NCI-H526 treated with DMSO at 0.1 percent for 48 hours (cell line): ENCODE data around the gene FXYD1.

Experiments
- DNase-seq: peaks from one replicate; lab custom pipeline; 2025; lab: John Stamatoyannopoulos, UW

The FXYD1 gene

DNA sequence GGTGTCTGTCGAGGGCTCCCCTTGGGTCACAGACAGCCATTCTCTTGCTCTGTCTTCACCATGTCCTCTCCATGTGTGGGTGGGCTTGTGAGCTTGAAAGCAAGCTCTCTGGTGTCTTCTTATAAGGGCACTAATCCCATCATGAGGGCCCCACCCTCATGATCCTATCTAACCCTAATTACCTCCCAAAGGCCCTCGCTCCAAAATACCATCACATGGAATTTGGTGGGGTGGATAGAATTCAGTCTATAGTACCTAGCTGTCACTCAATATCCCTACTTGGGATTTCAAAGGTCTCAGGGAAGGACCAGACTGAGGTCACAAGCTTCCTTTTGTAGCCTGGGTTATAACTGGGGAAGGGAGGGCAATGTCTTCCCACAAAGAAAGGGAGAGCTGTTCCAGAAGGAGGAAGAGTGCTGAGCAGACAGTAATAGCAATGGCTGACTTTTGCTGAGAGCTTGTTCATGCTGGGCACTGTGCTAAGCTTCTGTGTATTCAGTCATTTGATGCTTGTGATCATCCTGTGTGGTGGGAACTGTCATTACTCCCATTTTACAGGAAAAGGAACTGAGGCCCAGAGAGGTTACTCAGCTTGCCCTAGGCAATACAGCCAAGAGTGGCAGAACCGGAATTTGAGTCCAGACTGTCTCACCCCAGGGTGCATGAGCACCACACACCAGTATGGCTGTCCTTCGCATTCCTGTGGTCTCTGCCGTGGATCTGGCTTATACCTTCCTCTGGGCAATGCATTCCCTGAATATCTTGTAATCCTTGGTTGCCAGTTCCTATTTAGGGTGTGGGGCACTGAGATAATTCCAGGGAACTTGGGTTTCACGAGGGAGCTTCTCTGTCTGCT lies 24.1 kb downstream of the FXYD1 start:
- DNase-seq = no peak

DNA sequence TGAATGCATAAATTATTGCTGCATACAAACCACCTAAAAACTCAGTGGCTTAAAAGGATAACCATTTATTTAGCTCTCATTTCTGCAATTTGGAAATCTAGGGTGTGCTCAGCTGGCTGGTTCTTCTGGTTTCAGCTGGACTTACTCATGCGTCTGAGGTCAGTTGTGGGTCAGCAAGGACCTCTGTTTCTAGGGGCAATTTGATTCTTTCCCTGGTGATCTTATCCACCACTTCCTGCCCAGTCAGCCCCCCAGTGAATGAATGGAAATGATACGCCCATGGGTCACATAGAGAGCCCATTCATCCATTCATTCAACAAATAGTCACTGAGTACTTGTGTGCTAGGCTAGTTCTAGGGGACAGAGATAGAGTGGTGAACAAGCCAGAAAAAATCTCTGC lies 25.8 kb downstream of the FXYD1 start:
- DNase-seq = no peak

DNA sequence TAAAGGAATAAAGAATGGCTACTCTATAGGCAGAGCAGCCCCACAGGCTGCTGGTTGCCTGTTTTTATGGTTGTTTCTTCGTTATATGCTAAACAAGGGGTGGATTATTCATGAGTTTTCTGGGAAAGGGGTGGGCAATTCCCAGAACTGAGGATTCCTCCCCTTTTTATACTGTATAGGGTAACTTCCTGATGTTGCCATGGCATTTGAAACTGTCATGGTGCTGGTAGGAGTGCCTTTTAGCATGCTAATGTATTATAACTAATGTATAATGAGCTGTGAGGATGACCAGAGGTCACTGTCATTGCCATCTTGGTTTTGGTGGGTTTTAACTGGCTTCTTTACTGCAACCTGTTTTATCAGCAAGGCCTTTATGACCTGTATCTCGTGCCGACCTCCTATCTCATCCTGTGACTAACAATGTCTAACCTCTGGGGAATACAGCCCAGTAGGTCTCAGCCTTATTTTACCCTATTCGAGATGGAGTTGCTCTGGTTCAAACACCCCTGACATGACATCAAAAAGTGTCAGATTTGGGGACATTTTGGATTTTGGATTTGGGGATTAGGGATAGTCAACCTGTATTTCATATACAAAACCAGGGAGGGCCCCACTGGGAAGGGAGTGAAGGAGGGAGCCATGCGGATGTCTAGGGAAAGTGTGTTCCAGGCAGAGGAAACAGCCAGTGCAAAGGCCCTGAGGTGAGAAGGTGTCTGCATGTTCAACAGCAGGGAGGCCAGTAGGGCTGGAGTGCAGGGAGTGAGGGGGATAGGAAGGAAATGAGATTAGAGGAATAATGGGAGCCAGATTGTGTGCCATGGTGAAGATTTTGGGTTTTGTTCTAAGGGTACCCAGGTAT lies 26.8 kb downstream of the FXYD1 start:
- no peak for DNase-seq

DNA sequence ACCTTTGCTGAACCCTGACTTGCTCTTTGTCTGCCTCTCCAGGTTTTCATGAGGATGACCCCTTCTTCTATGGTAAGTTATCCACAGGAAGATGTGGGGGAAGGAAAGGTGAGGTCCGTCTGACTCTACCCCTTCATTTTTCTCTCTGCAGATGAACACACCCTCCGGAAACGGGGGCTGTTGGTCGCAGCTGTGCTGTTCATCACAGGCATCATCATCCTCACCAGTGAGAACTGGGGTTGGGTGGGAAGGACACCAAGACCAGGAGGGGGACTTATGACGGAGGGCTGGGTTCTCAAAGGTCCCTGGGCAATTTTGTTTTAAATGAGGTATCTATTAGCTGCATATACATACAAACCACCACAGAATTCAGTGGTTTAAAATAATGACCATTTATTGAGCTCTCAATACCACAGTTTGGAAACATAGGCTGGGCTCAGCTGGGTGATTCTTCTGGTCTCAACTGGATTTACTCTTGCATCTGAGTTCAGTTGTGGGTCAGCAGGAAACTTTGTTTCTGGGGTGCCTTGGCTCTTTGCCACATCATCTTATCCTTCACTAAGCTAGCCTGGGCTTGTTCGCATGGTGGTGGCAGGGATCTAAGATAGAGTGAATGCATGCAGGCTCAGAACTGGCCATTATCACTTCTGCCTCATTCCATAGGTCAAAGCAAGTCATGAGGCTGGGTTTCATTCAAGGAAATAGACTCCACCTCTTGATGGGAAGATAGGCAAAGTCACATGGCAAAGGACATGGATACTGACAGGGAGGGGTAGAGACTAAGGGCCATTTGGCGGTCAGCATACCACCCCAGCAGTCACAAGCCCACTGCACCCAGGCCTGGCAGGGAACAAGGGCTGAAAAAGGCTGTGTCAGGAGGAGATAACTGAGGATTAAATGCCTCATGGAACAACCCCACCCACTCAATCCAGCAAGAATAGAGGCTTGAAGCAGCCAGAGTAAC lies 27.8 kb downstream of the FXYD1 start:
- no peak for DNase-seq

DNA sequence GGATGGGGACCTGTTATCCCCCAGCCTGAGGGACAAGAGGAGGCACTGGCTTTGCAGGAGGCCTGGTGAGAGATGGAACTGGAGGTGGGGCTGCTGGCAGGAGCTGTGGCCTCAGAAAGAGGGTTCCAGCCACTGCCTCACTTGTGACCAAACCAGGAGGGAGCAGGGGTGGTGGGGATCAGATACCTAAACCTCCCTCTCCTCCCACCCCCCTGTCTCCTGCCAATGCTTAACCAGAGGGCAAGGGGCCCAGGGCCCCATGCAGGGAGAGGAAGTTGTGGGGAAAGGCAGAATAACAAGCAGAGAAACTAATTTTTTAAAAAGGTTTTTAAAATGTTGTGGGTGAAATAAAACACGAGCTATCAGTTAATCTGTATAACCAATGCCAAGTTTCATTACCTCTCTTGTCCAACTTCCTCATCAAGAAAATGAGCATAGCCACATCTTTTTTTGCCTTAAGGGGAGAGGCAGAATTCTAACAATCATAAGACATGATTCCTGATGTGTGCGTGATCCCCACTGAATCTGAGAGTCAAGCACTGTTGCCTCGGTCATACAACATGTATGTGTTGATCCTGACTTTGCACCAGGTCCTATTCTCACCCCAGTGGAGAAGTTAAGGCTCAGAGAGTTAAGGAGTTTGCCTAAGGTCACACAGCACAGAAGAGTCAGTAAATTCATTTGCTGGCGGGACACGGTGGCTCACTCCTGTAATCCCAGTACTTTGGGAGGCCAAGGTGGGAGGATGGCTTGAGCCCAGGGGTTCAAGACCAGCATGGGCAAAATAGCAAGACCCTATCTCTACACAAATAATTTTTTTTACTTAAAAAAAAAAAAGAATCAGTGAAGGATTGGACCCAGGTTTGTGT lies 28.9 kb downstream of the FXYD1 start:
- no peak for DNase-seq

DNA sequence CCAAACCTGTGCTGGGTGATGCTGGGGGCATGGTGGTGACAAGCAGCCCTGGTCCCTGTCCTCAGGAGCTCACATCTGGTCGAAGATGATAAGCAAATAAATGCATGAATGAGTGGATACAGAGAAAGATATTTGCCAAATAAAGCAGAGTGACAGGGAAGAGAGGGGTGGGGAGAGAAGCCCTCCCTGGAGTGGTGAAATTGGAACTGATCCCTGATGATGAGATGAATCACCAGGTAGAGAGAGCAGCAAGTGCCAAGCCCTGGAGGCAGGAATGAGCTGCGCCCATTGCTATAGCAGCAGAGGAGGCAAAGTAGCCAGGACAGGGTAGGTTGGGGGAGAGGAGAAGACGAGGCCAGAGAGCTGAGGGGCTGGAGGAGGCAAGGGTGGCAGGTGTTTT lies 29.6 kb downstream of the FXYD1 start:
- DNase-seq = no peak

DNA sequence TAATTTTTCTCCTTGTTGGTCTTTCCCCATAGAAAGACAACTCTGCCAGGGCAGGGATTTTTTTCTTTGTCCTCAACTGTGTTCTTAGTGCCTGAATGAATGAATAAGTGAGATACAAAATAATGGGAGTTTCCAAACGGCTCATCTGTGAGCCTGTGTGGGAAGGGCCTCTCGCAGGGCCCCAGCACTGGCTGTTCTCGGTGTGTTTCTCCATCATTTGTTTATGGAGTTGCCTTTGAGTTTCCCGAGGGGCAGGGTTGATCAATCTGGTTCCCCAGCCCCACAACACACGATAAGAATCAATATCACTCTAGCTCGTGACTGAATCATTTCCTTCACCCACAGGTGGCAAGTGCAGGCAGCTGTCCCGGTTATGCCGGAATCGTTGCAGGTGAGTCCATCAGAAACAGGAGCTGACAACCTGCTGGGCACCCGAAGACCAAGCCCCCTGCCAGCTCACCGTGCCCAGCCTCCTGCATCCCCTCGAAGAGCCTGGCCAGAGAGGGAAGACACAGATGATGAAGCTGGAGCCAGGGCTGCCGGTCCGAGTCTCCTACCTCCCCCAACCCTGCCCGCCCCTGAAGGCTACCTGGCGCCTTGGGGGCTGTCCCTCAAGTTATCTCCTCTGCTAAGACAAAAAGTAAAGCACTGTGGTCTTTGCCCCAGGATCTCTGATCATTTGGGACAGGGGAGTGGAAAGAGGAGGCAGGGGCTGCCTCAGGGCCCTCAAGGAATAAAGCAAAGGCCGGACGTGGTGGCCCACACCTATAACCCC lies 30.8 kb downstream of the FXYD1 start:
- DNase-seq = no peak

DNA sequence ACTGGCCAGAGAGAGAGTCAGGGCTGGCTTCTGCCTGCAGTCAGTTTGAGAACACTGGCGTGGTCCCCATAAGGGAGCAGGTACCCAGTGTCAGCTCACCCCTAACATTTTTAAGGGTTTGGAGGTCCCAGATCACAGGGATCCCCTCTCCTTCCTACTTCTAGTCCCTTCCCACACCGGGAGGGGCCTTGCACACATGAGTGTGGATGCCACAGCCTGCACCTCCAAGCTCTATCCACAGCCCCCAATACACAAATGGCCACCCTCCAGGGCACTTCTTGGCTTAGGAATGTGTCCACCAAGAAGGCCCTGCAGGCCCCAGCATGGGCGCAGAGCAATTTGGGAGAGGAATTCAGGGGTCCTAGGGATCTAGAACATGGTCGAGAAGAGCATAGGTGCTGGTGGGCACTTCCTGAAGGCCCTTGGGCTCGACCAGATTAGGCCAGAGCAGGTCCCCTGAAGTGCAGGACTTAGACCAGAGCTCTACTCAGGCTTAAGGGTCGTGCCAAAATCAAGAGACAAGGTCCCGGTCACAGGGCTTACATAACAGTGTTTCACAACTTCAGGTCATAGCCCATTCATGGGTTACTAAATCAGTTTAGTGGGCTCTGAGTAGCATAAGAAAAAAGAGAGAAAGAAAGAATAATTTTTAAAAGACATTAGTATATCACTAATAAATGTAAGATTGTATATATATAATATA lies 31.9 kb downstream of the FXYD1 start:
- no peak for DNase-seq

DNA sequence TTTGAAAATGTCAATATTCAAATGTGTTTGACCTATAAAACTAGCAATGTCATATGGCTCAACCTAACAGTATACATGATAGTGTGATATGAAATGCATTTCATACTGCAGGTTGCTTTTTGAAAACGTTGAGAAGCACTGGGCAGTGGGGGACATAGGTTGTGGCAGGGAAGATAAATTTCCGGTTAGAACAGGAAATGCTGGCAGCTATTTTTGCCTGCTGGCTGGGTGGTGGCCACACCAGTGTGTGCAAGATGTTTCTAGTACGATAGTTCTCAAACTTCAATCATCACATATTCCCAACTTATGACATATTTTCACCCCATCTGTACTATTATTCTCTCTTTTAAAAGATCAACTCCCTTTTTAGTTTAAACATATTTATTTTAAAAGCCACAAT lies 33.1 kb downstream of the FXYD1 start:
- DNase-seq = no peak

DNA sequence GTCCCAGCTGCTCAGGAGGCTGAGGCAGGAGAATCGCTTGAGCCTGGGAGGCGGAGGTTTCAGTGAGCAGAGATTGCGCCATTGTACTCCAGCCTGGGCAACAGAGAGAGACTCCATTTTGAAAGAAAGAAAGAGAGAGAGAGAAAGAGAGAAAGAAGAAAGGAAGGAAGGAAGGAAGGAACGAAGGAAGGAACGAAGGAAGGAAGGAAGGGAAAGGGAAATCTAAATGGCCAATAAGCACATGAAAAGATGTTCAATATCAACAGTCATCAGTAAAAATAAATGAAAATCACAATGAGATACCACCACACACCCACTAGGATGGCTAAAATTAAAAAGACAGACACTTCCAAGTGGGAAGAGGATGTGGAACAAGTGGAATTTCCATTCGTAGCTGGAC lies 35.6 kb downstream of the FXYD1 start:
- no peak for DNase-seq

DNA sequence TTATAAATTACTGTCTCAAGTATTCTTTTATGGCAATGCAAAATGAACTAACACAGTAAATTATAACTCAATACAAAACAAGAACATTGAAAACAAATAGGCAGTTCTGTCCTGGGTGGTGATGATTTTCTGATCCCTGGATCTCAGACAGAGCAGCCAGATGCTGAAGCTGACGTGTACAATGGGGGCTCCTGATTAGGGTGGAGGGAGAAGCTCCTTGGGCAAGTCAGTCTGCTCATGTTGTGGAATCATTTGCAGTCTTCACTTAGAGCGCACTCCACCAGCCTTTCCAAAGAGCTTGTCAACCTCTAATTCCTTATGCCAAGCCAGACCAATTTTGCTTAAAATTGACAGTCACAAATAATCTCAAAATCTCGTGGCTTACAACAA lies 37.6 kb downstream of the FXYD1 start:
- DNase-seq = no peak

DNA sequence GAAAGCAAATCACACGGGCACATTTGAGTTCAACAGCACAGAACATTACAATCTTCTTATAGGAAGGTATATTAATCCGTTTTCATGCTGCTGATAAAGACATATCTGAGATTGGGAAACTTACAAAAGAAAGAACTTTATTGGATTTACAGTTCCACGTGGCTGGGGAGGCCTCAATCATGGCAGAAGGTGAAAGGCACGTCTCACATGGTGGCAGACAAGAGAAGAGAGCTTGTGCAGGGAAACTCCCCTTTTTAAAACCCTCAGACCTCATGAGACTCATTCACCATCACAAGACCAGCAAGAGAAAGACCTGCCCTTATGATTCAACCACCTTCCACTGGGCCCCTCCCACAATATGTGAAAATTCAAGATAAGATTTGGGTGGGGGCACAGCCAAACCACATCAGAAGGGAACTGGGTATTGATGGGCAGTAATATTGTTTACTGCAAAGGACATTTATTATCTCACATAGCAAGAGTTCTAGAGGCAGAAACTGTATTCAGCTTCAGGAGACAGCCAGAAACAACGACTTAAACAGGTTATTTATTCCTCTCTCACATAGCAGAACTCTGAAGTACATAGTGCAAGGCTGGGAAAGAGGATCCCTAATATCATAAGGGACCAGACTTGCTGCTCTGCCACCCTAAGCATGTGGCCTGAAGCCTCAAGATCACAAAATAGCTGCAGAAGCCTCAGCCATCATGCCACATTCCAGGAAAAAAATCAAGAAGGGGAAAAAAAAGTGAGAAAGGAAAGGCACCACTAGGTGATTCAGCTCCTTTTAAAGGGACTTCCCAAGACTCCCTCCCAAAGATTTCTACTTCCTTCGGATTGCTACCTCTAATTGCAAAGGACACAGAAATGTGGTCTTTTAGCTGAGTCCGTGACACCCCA lies 39.0 kb downstream of the FXYD1 start:
- DNase-seq = no peak

DNA sequence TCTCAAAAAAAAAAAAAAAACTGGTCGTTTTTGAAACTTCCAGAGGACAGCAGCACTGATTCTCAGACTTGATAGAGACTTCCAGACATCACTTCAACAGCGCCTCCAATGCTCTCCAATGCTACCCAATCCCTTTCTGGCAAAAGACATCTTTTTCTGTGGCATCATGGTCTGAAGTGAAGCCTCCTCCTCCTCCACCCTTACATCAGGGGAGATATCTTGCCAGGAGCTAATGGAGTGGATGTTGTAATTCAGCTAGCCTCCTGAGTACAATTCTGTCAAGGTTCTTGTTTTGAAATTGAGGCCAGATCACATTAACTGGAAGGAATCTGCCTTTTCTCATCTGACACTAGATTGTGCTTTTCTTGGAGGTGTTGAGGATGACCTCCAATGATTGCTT lies 40.1 kb downstream of the FXYD1 start:
- DNase-seq = no peak

DNA sequence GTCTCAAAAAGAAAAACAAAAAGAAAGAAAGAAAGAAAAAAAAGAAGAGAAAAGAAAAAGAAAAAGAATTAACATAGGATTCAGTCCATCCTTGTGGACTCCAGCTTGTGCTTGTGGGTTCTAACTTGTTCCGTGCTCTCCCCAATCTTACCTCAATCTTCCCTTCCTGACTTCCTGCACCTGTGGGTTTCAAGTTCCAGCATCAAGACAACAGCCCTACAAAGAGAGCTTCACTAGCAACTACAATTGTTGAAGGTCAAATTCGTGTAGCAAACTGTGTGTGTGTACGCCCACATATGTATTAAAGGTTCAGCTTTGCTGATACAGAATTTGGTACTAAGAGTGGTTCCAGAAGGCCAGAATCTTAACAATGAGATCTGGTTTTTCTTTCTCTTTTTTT lies 41.2 kb downstream of the FXYD1 start:
- DNase-seq = no peak

DNA sequence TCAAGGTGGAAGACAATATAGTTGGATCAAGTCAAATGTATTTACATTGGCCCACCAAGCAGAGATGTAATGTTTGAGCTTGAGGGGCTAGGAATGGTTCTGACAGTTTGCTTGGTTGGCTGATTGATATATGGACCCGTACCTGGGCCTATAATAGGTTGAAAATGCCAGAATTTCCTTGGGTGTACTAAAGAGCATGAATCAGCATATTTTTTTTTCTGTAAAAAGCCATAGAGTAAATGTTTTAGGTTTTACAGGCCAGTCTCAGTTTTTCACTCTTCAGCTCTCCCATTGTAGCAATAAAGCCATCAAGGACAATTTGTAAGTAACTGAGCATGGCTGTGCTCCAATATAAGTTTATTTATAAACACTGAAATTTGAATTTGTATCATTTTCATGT lies 42.8 kb downstream of the FXYD1 start:
- DNase-seq = no peak

DNA sequence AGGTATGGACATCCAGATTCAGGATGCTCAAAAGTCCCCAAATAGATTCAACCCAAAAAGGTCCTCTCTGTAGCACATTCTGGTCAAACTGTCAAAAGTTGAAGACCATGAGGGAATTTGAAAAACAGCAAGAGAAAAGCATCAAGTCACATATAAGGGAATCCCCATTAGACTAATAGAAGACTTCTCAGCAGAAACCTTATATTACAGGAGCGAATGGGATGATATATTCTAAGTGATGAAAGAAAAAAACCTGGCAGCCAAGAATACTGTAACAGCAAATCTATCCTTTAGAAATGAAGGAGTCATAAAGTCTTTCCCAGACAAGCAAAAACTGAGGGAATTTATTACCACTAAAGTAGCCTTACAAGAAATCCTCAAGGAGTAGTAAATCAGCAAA lies 45.6 kb downstream of the FXYD1 start:
- no peak for DNase-seq

DNA sequence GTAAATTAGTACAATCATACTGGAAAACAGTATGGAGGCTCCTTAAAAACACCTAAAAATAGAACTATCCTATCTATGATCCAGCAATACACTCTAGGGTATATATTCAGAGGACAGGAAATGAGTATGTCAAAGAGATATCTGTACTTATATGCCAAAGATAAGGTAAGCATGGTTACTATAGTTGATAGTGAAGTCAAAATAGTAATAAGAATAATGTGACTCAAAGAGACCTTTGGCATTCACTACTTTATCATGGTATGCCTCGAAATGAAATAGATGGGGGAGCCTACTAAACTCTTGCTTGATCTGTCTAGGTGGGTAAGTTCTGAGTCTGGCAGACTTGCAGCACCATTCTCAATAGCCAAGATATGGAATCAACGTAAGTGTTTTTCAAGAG lies 46.3 kb downstream of the FXYD1 start:
- DNase-seq = no peak
